GM12892 (cell line): ENCODE data around the gene GEMIN8.

Experiments
- POLR2A ChIP-seq: IDR thresholded peaks from 2 replicates; pipeline ENCODE4 v1.6.1; 2011; ENCODE audit warnings: low read depth, low read length, control low read depth
- POLR2AphosphoS5 ChIP-seq: IDR thresholded peaks from 2 replicates; pipeline ENCODE4 v1.6.1; 2011; ENCODE audit warnings: low read depth, low read length, control low read depth
- TAF1 ChIP-seq: IDR thresholded peaks from 2 replicates; pipeline ENCODE4 v1.6.1; 2011; ENCODE audit warnings: low read depth, mild to moderate bottlenecking, control low read depth, low read length, borderline replicate concordance

DNA sequence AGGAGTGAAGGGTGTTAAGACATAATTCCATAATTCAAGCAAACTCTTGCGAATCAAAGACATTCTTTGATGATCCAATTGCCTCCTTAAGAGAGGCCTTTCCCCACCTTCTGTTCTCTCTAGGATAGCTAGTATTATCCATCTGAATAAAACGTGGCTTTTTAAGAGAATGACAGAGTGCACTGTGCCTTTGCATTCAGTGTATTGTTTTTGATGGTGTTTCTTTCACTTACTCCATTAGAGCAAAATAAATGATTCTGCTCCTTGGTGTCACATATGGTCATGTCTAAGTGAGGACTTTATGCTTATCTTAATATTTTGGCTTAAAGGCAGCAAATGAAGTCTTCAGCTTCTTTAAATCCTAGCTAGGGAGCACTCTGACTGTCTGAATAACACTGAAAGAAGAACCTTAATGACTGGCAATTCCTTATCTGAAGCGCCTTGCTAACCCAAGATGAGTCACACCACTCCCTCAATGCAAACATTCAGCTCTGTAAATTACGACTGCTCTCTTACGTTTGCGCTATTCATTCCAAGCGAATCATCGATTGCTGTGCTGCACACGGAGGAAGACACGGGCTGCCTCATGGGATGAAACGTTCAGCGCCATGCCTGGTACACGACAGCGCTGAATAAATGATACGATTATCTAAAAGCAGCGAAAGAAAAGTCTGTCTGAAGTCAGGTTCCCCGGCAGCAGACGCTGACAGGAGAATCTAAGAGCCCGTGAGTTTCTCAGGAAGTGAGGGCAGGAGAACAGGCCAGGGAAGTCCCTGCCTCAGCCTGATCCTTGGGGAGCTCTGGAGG, 35.1 kb upstream of the GEMIN8 start:
- TF ChIP-seq POLR2A (no peak), POLR2AphosphoS5 (no peak), TAF1 (no peak)
